ENCODE measurements around the gene RFX8. TPM values are rescaled to one million over a fixed set of nuclear protein-coding genes. Genes with fewer than 3 reads are reported as not detected.

The RFX8 gene
- total RNA-seq, result under 1 TPM in 1 of 2 donors, not detected in 1; 0.97 TPM

DNA sequence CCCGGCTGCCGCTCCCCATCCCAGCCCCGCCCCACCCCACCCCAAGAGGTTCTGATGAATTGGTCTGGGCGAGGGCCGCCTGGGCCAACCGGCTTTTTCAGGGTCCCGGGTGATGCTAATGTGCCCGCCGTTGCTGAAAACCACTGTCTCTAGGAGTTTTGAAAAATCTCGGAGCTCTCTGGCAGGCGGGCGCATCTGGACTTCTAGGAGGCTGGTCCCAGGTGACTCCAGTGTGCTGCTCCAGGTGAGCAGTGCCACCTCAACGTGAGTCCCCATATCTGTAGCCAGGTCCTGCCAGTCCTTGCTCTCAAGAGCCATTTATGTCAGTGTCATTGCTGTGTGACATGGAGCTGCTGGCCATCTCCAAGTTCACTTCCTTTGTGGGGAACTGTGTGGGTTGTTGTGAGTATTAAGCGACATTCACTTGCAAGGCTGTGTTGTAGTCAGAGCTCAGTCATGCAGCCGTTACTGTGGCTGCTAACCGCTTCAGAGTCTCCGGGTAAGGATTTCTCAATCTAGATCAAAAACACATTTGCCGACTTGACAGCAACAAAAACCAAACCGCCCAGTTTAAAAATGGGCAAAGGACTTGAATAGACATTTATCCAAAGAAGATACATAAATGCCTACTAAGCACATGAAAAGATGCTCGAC lies at the start of gene RFX8:
Gene RFX8 (minus strand): TSS at position 382 of the 654 bp plus-strand sequence. CDS start 8,264 bp downstream, outside the sequence.
- no peaks in the 10 kb centered on the region for H3K36me3 ChIP-seq
- DNase-seq (ENCODE audit: low spot score), result no peak
- H3K27me3 ChIP-seq (replicated peaks; ENCODE audit: insufficient read depth), result no peaks in the 10 kb centered on the region
- H3K4me3 ChIP-seq, result peak within 1 kb of the TSS; percentile 38 to 42
- intact Hi-C loops (cut with DNase I), result no loop called here
- H3K9me3 ChIP-seq, result no peaks in the 10 kb centered on the region
- H3K27ac ChIP-seq, result peak within 1 kb of the TSS; percentile 54 to 55
- H3K4me1 ChIP-seq (replicated peaks), result no peaks in the 10 kb centered on the region
- TF ChIP-seq POLR2A (IDR thresholded peaks at IDR 0.05), result no peak
- TF ChIP-seq, protein P1, sequence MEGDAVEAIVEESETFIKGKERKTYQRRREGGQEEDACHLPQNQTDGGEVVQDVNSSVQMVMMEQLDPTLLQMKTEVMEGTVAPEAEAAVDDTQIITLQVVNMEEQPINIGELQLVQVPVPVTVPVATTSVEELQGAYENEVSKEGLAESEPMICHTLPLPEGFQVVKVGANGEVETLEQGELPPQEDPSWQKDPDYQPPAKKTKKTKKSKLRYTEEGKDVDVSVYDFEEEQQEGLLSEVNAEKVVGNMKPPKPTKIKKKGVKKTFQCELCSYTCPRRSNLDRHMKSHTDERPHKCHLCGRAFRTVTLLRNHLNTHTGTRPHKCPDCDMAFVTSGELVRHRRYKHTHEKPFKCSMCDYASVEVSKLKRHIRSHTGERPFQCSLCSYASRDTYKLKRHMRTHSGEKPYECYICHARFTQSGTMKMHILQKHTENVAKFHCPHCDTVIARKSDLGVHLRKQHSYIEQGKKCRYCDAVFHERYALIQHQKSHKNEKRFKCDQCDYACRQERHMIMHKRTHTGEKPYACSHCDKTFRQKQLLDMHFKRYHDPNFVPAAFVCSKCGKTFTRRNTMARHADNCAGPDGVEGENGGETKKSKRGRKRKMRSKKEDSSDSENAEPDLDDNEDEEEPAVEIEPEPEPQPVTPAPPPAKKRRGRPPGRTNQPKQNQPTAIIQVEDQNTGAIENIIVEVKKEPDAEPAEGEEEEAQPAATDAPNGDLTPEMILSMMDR (IDR thresholded peaks at IDR 0.05), result no peak
- no peak for TF ChIP-seq POLR2AphosphoS5 (IDR thresholded peaks at IDR 0.05)
- 47% methylated on average over 20 of the region's 20 CpGs for WGBS

DNA sequence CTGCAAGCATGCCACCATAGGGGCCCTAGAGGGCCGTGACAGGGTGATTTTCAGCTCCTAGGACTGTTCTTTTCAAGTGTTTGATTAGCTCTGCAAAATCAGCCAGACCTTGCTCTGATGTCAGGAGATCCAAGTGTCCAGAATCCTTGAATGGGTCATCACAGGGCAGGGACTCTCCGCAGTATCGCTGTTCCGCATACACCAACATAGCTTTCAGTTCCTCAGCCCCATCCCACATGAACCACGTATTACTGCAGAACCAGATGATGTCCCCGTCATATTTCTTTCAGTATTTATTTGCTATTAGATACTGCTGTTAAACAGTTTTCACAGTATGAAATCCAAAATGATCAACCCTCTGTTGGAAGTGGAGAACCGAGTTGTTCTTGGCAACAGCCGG lies 46.6 kb upstream of the RFX8 start:
- no peaks in the 10 kb centered on the region for H3K9me3 ChIP-seq
- WGBS, result 88% methylated on average over 8 of the region's 8 CpGs
- intact Hi-C loops (cut with DNase I), result no loop called here

DNA sequence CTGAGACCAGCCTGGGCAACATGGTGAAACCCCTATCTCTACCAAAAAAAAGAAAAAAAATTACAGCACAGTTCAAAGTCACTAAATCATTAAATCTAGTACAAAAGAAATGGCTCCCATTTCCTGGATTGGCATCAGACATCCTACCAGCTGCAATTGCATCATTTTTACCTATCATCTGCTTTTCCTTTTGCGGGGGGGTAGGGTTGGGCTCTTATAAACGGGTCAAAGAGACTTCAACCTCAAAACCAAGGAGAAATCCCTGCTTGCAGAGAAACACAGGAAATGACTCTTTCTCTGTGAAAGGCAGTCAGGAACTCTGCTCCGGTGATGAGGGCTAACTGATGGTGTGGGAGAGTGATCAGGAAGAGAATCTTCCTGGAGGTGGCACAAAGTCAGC lies 45.3 kb upstream of the RFX8 start:
- H3K9me3 ChIP-seq, result no peaks in the 10 kb centered on the region
- no peak for DNase-seq (ENCODE audit: low spot score)
- no peak overlapping the region for H3K4me3 ChIP-seq
- H3K27me3 ChIP-seq (replicated peaks; ENCODE audit: insufficient read depth), result no peaks in the 10 kb centered on the region
- WGBS, result 61% methylated on average over 3 of the region's 3 CpGs
- TF ChIP-seq, protein P1 (IDR thresholded peaks at IDR 0.05), result no peak
- H3K4me1 ChIP-seq (replicated peaks), result no peaks in the 10 kb centered on the region
- H3K36me3 ChIP-seq, result no peaks in the 10 kb centered on the region
- H3K27ac ChIP-seq, result no peak overlapping the region
- intact Hi-C loops (cut with DNase I), result no loop called here

More for the DNA sequence above, 46.6 kb upstream of the RFX8 start:
- Histone ChIP-seq H3K36me3 (no peaks in the 10 kb centered on the region), H3K27ac (no peak overlapping the region), H3K27me3 (replicated peaks; ENCODE audit: insufficient read depth) (no peaks in the 10 kb centered on the region), H3K4me1 (replicated peaks) (no peaks in the 10 kb centered on the region), H3K4me3 (no peak overlapping the region)
- no peak for DNase-seq (ENCODE audit: low spot score)
- TF ChIP-seq, protein P1 (IDR thresholded peaks at IDR 0.05), result no peak
- TF ChIP-seq POLR2A (IDR thresholded peaks at IDR 0.05) (no peak), POLR2AphosphoS5 (IDR thresholded peaks at IDR 0.05) (no peak)

DNA sequence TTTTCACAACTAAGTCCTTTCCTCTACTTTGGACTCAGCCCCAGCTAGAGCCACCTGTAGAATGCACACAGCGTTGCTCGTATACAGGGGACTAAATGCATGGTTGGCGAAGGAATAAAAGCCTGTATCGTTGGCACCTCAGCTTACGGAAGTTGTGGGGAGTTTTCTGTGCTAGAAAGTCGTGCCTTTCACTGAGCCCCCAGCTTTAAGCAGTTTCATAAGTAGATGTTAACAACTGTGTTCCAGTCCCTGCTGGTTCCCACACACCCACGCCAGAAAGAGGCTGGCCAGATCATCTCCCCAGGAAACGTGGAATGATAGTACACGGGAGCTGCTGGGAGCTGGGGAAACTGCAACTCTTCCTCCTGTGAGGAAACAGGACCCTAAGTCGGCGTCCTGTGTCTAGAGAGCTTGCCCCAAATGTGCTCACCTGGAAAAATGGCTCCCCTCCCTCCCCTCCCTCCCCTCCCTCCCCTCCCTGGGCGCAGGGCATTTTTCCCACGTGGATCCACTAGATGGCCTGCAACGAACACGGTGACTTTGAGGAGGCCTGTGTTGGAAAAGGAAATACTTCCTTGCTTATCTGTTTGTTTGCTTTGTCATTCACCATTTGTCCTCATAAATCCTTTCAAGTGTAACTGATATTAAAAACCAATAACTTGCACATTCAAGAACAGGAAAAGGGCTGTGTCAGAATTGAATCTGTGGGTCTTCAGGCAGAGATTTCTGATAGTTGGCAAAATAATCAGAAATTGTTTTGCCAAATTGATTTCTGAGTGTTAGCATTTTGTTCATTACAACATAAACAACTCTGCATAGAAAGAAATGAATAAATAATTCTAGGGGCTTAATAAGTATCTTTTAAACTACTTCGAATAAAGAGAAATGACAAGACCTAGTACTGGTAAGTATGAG lies 43.9 kb upstream of the RFX8 start:
- H3K27me3 ChIP-seq (replicated peaks; ENCODE audit: insufficient read depth), result no peaks in the 10 kb centered on the region
- H3K27ac ChIP-seq, result no peak overlapping the region
- H3K4me3 ChIP-seq, result no peak overlapping the region
- 28% methylated on average over 16 of the region's 16 CpGs for WGBS
- no peak for TF ChIP-seq POLR2A (IDR thresholded peaks at IDR 0.05)
- TF ChIP-seq POLR2AphosphoS5 (IDR thresholded peaks at IDR 0.05), result peak; percentile 48
- TF ChIP-seq, protein P1 (IDR thresholded peaks at IDR 0.05), result peak; percentile 22 to 38 (median 33)
- intact Hi-C loops (cut with DNase I), result loop anchor here (1.0 to 10.0 kb wide), 3 partner anchors 97 to 312 kb away; partner anchors contain the start of gene MAP4K4
- no peaks in the 10 kb centered on the region for H3K9me3 ChIP-seq
- peak; percentile 43 for DNase-seq (ENCODE audit: low spot score)
- H3K36me3 ChIP-seq, result no peaks in the 10 kb centered on the region
- H3K4me1 ChIP-seq (replicated peaks), result no peaks in the 10 kb centered on the region
